HepG2 (cell line): ENCODE measurements around the gene MACROD2. TPM values are rescaled to one million over a fixed set of nuclear protein-coding genes. Genes with fewer than 3 reads are reported as not detected.

ENCODE experiments used
- GLI4 ChIP-seq: sonication (generic); formaldehyde crosslinking; IDR thresholded peaks from 2 replicates; pipeline ENCODE4 v1.5.1; 2020; ENCODE audit warnings: missing genetic modification reagents, mild to moderate bottlenecking, moderate library complexity, borderline replicate concordance
- HNF1A ChIP-seq, 2 experiments: sonication (generic) in 1 of 2; formaldehyde crosslinking in 1 of 2; IDR thresholded peaks; 2 replicates each; pipeline versions ENCODE4 v1.4.0 to v1.6.1; 2016 to 2020; ENCODE audit warnings: borderline replicate concordance in 1 of 2, low read depth in 1 of 2, mild to moderate bottlenecking in 1 of 2, missing genetic modification reagents in 1 of 2
- IRF2 ChIP-seq: IDR thresholded peaks from 2 replicates; pipeline ENCODE4 v1.6.1; 2018; ENCODE audit warnings: missing genetic modification reagents, missing compliant biosample characterization
- MAF1 ChIP-seq: sonication (generic); formaldehyde crosslinking; IDR thresholded peaks from 2 replicates; pipeline ENCODE4 v1.5.0; 2020; ENCODE audit warnings: missing genetic modification reagents, borderline replicate concordance
- MED8 ChIP-seq: sonication (generic); formaldehyde crosslinking; IDR thresholded peaks from 2 replicates; pipeline ENCODE4 v1.8.1; 2023; ENCODE audit warnings: mild to moderate bottlenecking, missing genetic modification reagents; ENCODE audit not compliant: insufficient replicate concordance
- NKX3-1 ChIP-seq: sonication (generic); formaldehyde crosslinking; IDR thresholded peaks from 2 replicates; pipeline ENCODE4 v1.5.0; 2020; ENCODE audit warnings: missing genetic modification reagents
- PAX8 ChIP-seq: sonication (generic); formaldehyde crosslinking; IDR thresholded peaks from 2 replicates; pipeline ENCODE4 v1.8.0; 2022; ENCODE audit warnings: mild to moderate bottlenecking, missing genetic modification reagents, borderline replicate concordance
- PCBP1 ChIP-seq: fragments of 200-400 bp; formaldehyde crosslinking; IDR thresholded peaks from 2 replicates; pipeline ENCODE4 v1.6.1; 2017; ENCODE audit warnings: mild to moderate bottlenecking, low read depth, low read length, borderline replicate concordance
- TFDP1 ChIP-seq: IDR thresholded peaks from 2 replicates; pipeline ENCODE4 v1.6.1; 2016; ENCODE audit warnings: missing compliant biosample characterization, missing genetic modification reagents, borderline replicate concordance
- THRA ChIP-seq: sonication (generic); formaldehyde crosslinking; IDR thresholded peaks from 2 replicates; pipeline ENCODE4 v1.4.0; 2020; ENCODE audit warnings: missing genetic modification reagents, borderline replicate concordance
- ZBED4 ChIP-seq: sonication (generic); formaldehyde crosslinking; IDR thresholded peaks from 2 replicates; pipeline ENCODE4 v1.4.0; 2020; ENCODE audit warnings: missing genetic modification reagents, borderline replicate concordance
- ZBTB14 ChIP-seq: sonication (generic); formaldehyde crosslinking; IDR thresholded peaks from 2 replicates; pipeline ENCODE4 v1.4.0; 2020; ENCODE audit warnings: missing genetic modification reagents
- ZBTB7B ChIP-seq: sonication (generic); formaldehyde crosslinking; IDR thresholded peaks from 2 replicates; pipeline ENCODE4 v1.4.0; 2020; ENCODE audit warnings: missing genetic modification reagents
- ZFP1 ChIP-seq: IDR thresholded peaks from 2 replicates; pipeline ENCODE4 v1.6.1; 2016
- ZKSCAN5 ChIP-seq: sonication (generic); formaldehyde crosslinking; IDR thresholded peaks from 2 replicates; pipeline ENCODE4 v1.5.1; 2020; ENCODE audit warnings: mild to moderate bottlenecking, missing genetic modification reagents
- ZNF850 ChIP-seq: sonication (generic); formaldehyde crosslinking; conservative IDR thresholded peaks from 2 replicates; pipeline ENCODE4 v1.9.0; 2021; ENCODE audit warnings: mild to moderate bottlenecking, missing genetic modification reagents
- ZSCAN29 ChIP-seq: sonication (generic); formaldehyde crosslinking; conservative IDR thresholded peaks from 2 replicates; pipeline ENCODE4 v1.4.0; 2020; ENCODE audit warnings: mild to moderate bottlenecking, missing genetic modification reagents
- polyA plus RNA-seq, 8 experiments: library from polyadenylated mRNA; depleted of rRNA in 3 of 8; stranded (reverse) in 7 of 8; unstranded in 1 of 8; fragments of >200 nt; fragmentation: Illumina TruSeq in 4 of 8; extraction: Trizol in 4 of 8; gene quantifications; 2 replicates each; pipeline versions ENCODE4 v1.2.1 to v1.2.3, GENCODE V29; 2011 to 2016; ENCODE audit warnings: low read depth in 4 of 8, missing spikeins in 1 of 8, mixed read lengths in 1 of 8; ENCODE audit not compliant: insufficient read depth in 1 of 8
- total RNA-seq, 5 experiments: library from RNA; depleted of rRNA; stranded (reverse); fragments of >200 nt; fragmentation: Illumina TruSeq; extraction: Trizol; gene quantifications; 2 replicates each; pipeline ENCODE4 v1.2.3, GENCODE V29; 2016; ENCODE audit warnings: low read depth in 1 of 5

The MACROD2 gene
- total and polyA plus RNA-seq, 2 of the 13 experiments (the other 11 are each of a cell fraction or from before 2014, with no cell fraction given): 0.13 to 0.51 TPM

- TF ChIP-seq THRA (CRISPR knock-in tag) (peak; percentile 88), GLI4 (no peak), ZFP1 (CRISPR knock-in tag) (0 out of 2 replicates have a peak, but pooled peaks have one; percentile 61), ZBTB14 (CRISPR knock-in tag) (no peak), ZBED4 (CRISPR knock-in tag) (no peak; the same call in 1 of the 2 replicates), HNF1A (IDR thresholded peaks at IDR 0.05; ENCODE audit: low read depth) (peak; percentile 85), HNF1A (CRISPR knock-in tag; IDR thresholded peaks at IDR 0.05; ENCODE audit: borderline replicate concordance) (peak; percentile 95), IRF2 (CRISPR knock-in tag) (0 out of 2 replicates have a peak, but pooled peaks have one; percentile 58), TFDP1 (CRISPR knock-in tag) (no peak), ZNF850 (CRISPR knock-in tag) (no peak), ZSCAN29 (CRISPR knock-in tag) (peak; percentile 82; the same call in 1 of the 2 replicates), ZKSCAN5 (CRISPR knock-in tag) (no peak), NKX3-1 (CRISPR knock-in tag) (peak; percentile 87; the same call in 1 of the 2 replicates), ZBTB7B (CRISPR knock-in tag) (no peak), MAF1 (CRISPR knock-in tag) (no peak), MED8 (peak; percentile 49), PCBP1 (no peak), PAX8 (CRISPR knock-in tag) (no peak)
These were observed 984.2 kb downstream of the MACROD2 start (continued) for GRCh38 chr20:14979453-14979986.
